DMS114 treated with DMSO at 0.1 percent for 48 hours (cell line): ENCODE data around the gene HSD17B3.
"Not testable (repeated sequence)": the region's sequence is repeated elsewhere in the genome, so short reads cannot be mapped to it uniquely, and the experiment has no call there.

ENCODE experiments used
- DNase-seq: peaks from one replicate; lab custom pipeline; 2025; ENCODE audit not compliant: unreplicated experiment; lab: John Stamatoyannopoulos, UW

Gene HSD17B3

DNA sequence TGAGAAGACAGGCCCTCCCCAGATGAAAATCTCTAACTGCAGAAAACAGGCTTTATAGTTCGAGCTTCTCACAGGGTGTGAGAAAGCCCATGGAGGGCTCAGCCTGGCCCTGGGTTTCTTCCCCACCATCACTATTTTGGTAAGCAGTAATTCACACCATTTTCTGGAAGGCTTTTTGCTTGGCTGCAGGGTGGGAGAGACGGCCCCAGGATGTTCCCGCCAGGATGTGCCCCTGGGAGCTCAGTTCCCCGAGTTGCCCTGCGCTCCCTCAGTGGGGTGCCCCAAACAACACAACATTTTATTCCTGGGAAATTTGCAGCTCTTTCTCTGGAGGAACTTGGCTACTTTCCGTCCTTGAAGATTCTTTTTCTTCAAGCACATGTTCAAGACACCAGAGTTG, 100.8 kb downstream of the HSD17B3 start:
- DNase-seq, result no peak

DNA sequence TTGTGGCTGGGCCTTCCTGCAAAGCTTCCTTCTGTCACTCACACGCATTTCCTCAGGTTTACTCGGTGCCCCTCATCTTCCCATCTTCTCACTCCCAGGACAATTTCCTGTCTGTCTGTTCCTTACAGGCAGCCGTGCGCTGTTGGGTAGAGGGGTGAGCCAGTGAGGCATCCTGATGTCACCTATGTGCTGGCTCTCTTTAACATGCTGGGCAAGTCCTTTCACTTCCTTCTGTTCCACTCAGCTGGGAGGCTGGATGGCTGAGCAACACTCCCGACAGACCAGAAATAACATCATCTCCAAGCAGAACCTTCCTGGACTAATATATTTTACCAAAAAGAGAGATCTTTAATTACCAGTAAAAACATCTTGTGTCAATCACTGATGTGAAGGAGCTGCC, 103.0 kb downstream of the HSD17B3 start:
- DNase-seq, result no peak

DNA sequence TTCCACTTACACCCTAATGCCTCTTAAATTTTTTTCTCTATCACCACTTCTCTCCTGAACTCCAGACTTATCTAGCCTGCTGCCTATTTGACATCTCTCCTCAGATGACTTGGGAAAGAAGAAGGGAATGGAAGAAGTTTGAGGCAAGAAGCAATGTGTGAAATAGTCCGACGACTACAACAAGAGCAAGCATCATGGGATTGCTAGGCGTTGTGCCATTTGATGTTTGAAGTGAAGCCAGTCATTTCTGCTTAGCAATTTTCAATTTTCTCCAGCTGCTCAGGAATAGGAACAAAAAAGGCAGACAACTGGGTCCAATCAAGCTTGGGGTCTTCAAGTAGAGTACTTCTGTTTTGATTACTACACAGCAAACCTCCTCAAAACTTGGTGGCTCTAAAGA, 106.4 kb downstream of the HSD17B3 start:
- no peak for DNase-seq

DNA sequence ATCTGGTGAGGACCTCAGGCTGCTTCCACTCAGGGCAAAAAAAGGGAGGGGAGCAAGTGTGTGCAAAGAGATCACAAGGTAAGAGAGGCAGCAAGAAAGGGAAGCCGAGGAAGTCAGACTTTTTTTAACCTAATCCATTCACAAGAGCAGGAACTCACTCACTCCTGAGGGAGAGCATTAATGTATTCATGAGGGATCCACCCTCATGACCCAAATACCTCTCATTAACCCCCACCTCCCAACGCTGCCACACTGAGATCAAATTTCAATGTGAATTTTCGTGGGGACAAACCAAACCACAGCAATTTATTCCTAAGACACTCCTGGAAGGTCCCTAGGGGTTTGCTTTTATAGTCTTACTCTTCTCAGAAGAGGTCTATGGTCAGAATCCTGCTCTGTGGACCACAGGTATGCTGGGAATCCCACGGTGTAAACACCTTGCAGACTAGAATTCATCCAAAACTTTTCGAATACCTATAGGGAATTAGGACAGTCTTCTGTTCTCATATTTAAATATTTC, 108.7 kb downstream of the HSD17B3 start:
- no peak for DNase-seq

DNA sequence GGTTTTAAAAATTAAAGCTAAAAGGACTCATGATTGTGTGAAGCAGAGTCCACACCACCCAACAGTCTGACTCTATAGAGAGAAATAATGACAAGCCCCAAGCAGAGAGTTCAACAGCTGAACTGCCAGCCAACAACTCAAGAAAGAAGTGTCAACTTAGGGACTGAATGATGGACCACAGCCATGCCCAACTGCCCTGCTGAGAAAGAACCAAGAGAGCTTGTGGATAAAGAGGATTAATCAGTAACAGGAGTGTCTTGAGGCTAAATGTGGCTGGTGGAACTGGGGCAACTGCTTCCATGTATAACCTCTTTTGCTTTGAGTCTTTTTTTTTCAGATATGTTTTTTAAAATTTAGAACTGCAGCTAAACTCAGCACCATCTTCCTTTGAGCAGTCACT, 109.3 kb downstream of the HSD17B3 start:
- no peak for DNase-seq

DNA sequence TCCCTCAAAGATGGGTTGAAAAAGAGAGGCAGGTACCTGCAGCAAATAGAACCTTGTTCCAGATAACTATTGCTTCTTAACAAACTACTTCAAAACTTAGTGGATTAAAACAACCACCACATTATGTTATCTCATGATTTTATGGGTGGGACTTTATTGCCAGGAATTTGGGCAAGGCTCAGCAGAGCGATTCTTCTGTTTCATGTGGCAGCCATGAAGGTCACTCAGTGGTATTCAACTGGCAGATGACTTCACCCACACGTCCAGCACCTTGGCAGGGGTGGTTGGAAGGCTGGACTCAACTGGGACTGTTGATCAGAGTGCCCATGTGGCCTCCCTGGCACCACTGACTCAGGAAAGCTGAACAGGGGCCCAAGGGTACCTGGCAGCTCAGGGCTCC, 112.0 kb downstream of the HSD17B3 start:
- no peak for DNase-seq

DNA sequence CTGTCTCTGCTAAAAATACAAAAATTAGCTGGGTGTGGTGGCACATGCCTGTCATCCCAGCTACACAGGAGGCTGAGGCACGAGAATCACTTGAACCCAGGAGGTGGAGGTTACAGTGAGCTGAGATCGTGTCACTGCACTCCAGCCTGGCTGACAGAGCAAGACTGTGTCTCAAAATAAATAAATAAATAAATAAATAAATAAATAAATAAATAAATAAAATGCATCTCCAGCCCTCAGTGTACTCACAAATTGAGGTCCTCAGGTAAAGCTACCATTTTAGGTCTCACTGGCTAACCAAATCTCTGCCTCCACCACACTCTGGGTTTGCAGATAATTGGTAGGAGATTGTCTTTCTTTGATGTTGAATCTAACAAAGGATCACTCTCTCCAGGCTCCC, 112.4 kb downstream of the HSD17B3 start:
- not testable (repeated sequence) for DNase-seq

DNA sequence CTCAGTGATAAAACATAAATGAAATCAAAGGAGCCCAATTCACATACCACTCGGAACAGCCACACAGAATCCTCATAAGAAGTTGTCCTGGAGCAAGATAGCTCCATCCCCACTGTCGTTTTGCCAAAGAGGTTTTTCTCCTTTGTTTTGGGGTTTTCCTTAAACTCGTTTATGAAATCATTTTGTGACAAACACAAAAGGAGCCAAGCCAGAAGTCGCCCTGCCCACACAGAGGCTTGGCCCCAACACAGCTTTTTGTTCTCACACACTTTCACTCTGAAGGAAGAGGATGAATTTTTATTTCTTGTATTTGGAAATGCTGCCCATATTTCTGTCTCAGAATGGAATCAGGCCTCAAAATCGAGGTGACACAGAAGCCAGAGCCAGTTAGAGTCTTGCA, 113.4 kb downstream of the HSD17B3 start:
- DNase-seq, result no peak

DNA sequence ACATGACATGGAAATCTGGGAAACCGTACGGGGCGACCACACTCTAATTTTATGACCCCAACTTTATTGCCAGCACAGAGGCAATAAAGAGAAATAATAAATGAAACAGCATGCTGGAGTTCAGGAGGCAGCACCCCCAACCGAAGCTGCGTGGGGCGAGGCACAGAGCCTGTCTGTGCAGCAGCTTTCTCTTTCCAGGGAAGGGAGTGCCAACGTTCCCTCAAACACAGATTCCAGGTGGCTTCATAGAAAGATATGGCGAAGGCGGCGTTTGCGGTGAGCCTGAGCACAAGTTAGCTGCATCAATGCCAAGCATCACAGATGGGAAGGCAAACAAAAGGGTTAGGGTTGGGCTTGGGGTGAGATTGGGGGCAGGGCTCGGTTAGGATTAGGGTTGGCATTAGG, 114.8 kb downstream of the HSD17B3 start:
- DNase-seq, result no peak

DNA sequence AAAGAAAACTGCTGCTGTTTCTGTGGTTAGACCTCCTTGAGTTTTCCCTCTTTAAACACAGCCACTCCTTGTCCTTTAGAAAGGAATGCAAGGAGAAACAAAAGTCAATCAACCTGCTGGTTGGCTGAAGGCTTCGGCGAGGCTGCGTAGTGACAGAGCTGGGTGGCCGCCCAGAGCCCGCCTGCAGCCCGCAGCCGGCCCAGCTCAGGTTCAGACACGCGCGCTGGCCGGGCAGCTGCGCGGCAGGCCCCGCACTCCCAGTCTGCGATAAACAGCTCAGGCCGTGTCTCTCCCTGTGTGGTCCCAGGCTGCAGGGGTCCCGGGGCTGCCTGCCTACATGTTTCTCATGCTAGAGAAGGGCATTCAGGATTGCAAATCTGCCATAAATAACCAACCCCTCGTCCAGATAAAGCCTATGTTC, 115.4 kb downstream of the HSD17B3 start:
- no peak for DNase-seq

DNA sequence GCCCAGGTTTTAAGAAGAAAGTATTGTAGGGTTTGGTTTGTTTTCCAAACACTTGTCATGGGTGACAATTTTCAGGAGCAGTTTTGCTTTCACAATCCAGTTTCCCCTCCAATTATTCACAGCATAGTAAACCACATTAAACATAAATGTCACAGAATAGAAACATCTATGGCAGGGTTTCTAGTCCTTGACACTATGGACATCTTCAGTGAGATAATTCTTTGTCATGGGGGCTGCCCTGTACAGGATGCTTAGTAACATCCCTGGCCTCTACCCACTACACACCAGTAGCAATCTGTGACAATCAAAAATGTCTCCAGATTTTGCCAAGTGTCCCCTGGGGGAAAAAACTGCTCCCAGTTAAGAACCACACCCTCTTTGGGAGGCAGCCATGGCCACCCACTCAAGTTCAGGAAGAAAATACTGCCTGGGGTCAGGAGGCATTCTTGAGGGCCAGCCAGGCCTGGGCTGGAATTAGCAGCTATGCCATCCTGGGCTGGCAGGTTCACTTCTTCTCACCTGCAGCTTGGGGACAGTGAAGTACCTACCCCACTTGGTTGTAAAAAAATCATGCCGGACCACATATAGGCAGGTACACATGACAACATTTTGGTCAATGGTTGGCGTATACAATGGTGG, 116.3 kb downstream of the HSD17B3 start:
- DNase-seq, result no peak
